SK-N-SH treated with all-trans-retinoic acid at 6 μM for 48 hours (cell line): Measurements from ENCODE around the gene ETV6.
"Not testable (repeated sequence)": the region's sequence is repeated elsewhere in the genome, so short reads cannot be mapped to it uniquely, and the experiment has no call there.

ENCODE experiments used
- CREB5 ChIP-seq: fragments of 250-450 bp; sonication (Bioruptor Pico); IDR thresholded peaks from 2 replicates; pipeline ENCODE4 v1.5.1; 2020; ENCODE audit warnings: low read depth, mild to moderate bottlenecking, moderate library complexity
- CSDC2 ChIP-seq: fragments of 250-450 bp; sonication (Bioruptor Pico); IDR thresholded peaks from 2 replicates; pipeline ENCODE4 v1.5.0; 2020; ENCODE audit warnings: mild to moderate bottlenecking, moderate library complexity
- CSRNP3 ChIP-seq: fragments of 250-450 bp; sonication (Bioruptor Pico); IDR thresholded peaks from 2 replicates; pipeline ENCODE4 v1.5.1; 2021; ENCODE audit warnings: mild to moderate bottlenecking, moderate library complexity
- GLIS3 ChIP-seq: fragments of 250-450 bp; sonication (Bioruptor Pico); IDR thresholded peaks from 2 replicates; pipeline ENCODE4 v1.5.0; 2020; ENCODE audit warnings: mild to moderate bottlenecking, moderate library complexity
- OSR1 ChIP-seq: fragments of 250-450 bp; sonication (Bioruptor Pico); IDR thresholded peaks from 2 replicates; pipeline ENCODE4 v1.8.0; 2022; ENCODE audit warnings: moderate library complexity, mild to moderate bottlenecking, inconsistent platforms
- PATZ1 ChIP-seq: fragments of 250-450 bp; sonication (Bioruptor Pico); IDR thresholded peaks from 2 replicates; pipeline ENCODE4 v1.8.0; 2020; ENCODE audit warnings: mild to moderate bottlenecking, moderate library complexity, borderline replicate concordance
- POU6F1 ChIP-seq: fragments of 250-450 bp; sonication (Bioruptor Pico); IDR thresholded peaks from 2 replicates; pipeline ENCODE4 v1.8.0; 2021; ENCODE audit warnings: low read depth, mild to moderate bottlenecking, moderate library complexity, borderline replicate concordance
- PPARA ChIP-seq: fragments of 250-450 bp; sonication (Bioruptor Pico); IDR thresholded peaks from 2 replicates; pipeline ENCODE4 v1.5.0; 2020; ENCODE audit warnings: mild to moderate bottlenecking, borderline replicate concordance
- TCF4 ChIP-seq: fragments of 250-450 bp; sonication (Bioruptor Pico); IDR thresholded peaks from 2 replicates; pipeline ENCODE4 v1.8.0; 2021; ENCODE audit warnings: mild to moderate bottlenecking, moderate library complexity, borderline replicate concordance
- TOX ChIP-seq: fragments of 250-450 bp; sonication (Bioruptor Pico); IDR thresholded peaks from 2 replicates; pipeline ENCODE4 v1.8.0; 2021; ENCODE audit warnings: mild to moderate bottlenecking, moderate library complexity, borderline replicate concordance
- TSHZ2 ChIP-seq: fragments of 250-450 bp; sonication (Bioruptor Pico); IDR thresholded peaks from 2 replicates; pipeline ENCODE4 v1.5.0; 2020; ENCODE audit warnings: mild to moderate bottlenecking, moderate library complexity
- ZC3H10 ChIP-seq: fragments of 250-450 bp; sonication (Bioruptor Pico); IDR thresholded peaks from 2 replicates; pipeline ENCODE4 v1.5.1; 2021; ENCODE audit warnings: mild to moderate bottlenecking, moderate library complexity
- ZFP3 ChIP-seq: fragments of 250-450 bp; sonication (Bioruptor Pico); IDR thresholded peaks from 2 replicates; pipeline ENCODE4 v1.5.0; 2020; ENCODE audit warnings: mild to moderate bottlenecking, moderate library complexity
- ZNF70 ChIP-seq: fragments of 450-650 bp; formaldehyde crosslinking; IDR thresholded peaks from 2 replicates; pipeline ENCODE4 v1.5.0; 2020; ENCODE audit warnings: mild to moderate bottlenecking, moderate library complexity

GRCh38 chr12:11631881-11632280, 17.6 kb upstream of the ETV6 start:
- TF ChIP-seq TCF4 (CRISPR knock-in tag); PATZ1 (CRISPR knock-in tag); ZC3H10 (CRISPR knock-in tag); POU6F1 (CRISPR knock-in tag); PPARA (CRISPR knock-in tag); ZNF70 (CRISPR knock-in tag); CSDC2 (CRISPR knock-in tag); ZFP3; TSHZ2; CREB5 (CRISPR knock-in tag); OSR1 (CRISPR knock-in tag); GLIS3 (CRISPR knock-in tag); CSRNP3; TOX (CRISPR knock-in tag): not testable (repeated sequence)
